ENCODE results near the gene ACR. TPM values are rescaled to one million over a fixed set of nuclear protein-coding genes. Genes with fewer than 3 reads are reported as not detected.

ACR gene
- total and polyA plus RNA-seq, 2 of the 4 experiments (the other 2 are of a cell fraction): not detected

DNA sequence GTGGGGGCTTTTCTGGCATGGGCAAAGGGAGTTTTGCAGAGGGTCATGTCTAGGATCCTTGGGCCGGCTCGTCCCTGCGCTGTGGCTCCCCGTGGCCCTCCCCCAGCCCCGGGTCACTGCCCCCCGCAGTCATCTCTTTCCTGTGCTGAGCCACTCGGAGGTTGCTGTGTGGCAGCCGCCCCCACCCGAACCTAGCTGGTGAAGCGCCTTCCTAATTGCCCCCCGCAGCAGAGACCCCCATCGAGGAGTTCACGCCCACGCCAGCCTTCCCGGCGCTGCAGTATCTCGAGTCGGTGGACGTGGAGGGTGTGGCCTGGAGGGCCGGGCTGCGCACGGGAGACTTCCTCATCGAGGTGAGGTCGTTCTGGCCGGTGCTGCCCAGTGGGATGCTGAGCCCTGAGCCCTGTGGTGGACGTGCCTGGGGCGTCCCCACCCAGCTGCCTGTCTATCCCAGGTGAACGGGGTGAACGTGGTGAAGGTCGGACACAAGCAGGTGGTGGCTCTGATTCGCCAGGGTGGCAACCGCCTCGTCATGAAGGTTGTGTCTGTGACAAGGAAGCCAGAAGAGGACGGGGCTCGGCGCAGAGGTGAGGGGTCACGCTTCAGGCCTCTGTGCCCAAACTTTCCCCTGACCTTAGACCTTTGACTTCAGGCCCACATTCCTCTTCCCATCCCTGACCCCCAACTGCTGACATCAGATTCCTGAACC, 33.3 kb upstream of the ACR start:
- H3K4me3 ChIP-seq (ENCODE audit: insufficient read depth, low read depth, low read length): no peak overlapping the region
- BruUV-seq (replicated peaks): no TSS peak
- H2AK9ac ChIP-seq (replicated peaks; ENCODE audit: low read depth, low read length, poor library complexity): peak overlapping the region; percentile 65
- no peaks in the 10 kb centered on the region for H3K9me3 ChIP-seq (ENCODE audit: control insufficient read depth, insufficient read depth, low read length)
- H3K23ac ChIP-seq (ENCODE audit: low read depth, low read length): no peak overlapping the region
- no peak overlapping the region for H2BK20ac ChIP-seq (ENCODE audit: low read depth, low read length)
- H2AFZ ChIP-seq (replicated peaks; ENCODE audit: low read length, poor library complexity): peak overlapping the region; percentile 78
- 89% methylated on average over 24 of the region's 37 CpGs; no CpG with 5 or more reads in 1 of the 2 experiments for WGBS, 2 experiments (ENCODE audit: extremely low coverage in 2 of 2, insufficient read length in 1 of 2)
- H3K9ac ChIP-seq (ENCODE audit: low read depth, low read length): no peak overlapping the region
- peaks cover 4% of the 10 kb centered on the region; the same call in 1 of the 2 replicates for H3K4me1 ChIP-seq (ENCODE audit: control insufficient read depth, insufficient read depth, low read length)
- no peak overlapping the region for H4K8ac ChIP-seq (ENCODE audit: low read depth in 2 of 2, low read length in 2 of 2)
- no peaks in the 10 kb centered on the region for H3K27me3 ChIP-seq (ENCODE audit: control insufficient read depth, insufficient read depth, low read length)
- DNase-seq: no peak
- H4K91ac ChIP-seq (ENCODE audit: insufficient read depth, low read depth, low read length): no peak overlapping the region
- in situ Hi-C loops (cut with MboI; ENCODE audit: low sequenced_read_pairs): no loop called here
- H3K4ac ChIP-seq (ENCODE audit: low read depth, low read length): no peak overlapping the region
- H3K27ac ChIP-seq (ENCODE audit: insufficient read depth, low read length): no peak overlapping the region
- peaks cover 2% of the 10 kb centered on the region; the same call in 1 of the 2 replicates for H3K36me3 ChIP-seq (ENCODE audit: control insufficient read depth, insufficient read depth, low read length)
- peak overlapping the region; percentile 30; the same call in 1 of the 2 replicates for H2AK5ac ChIP-seq (ENCODE audit: low read depth, low read length)
- no peak overlapping the region for H2BK120ac ChIP-seq (ENCODE audit: low read depth, low read length)
- POLR2A ChIA-PET (ENCODE audit: unreplicated experiment): no interaction called here
- no peak overlapping the region for H3K14ac ChIP-seq (replicated peaks; ENCODE audit: low read depth, low read length)
- H4K5ac ChIP-seq (ENCODE audit: low read depth, low read length): no peak overlapping the region
- peaks cover 15% of the 10 kb centered on the region for H4K20me1 ChIP-seq (ENCODE audit: insufficient read depth, low read length)
- CTCF ChIA-PET: no interaction called here
- peaks cover 4 to 8% of the 10 kb centered on the region in 2 experiments; a peak in 2 of 4 replicates for H3K79me1 ChIP-seq (ENCODE audit: low read depth in 1 of 2, low read length in 2 of 2)
- no peak overlapping the region for H2BK5ac ChIP-seq (ENCODE audit: low read depth, low read length, poor library complexity, severe bottlenecking)
- H3K56ac ChIP-seq (ENCODE audit: extremely low read depth, insufficient read depth, low read length): no peak overlapping the region
- H3K18ac ChIP-seq (ENCODE audit: low read depth, low read length): no peak overlapping the region
- H3K9me1 ChIP-seq (ENCODE audit: insufficient read depth, low read length): peaks cover 7% of the 10 kb centered on the region; the same call in 1 of the 2 replicates
- dilution Hi-C loops (cut with HindIII; ENCODE audit: low sequenced_read_pairs, unreplicated experiment): no loop called here
- intact Hi-C loops (cut with micrococcal nuclease): no loop called here
- H2BK15ac ChIP-seq (ENCODE audit: low read depth, low read length): no peak overlapping the region
- no peak overlapping the region; the same call in 1 of the 2 replicates for H3K4me2 ChIP-seq (ENCODE audit: low read depth, low read length)
- ATAC-seq (ENCODE audit: low read depth): no peak
- TF ChIP-seq FOS (IDR thresholded peaks at IDR 0.05; ENCODE audit: low read depth, low read length) (no peak), NFE2L2 (IDR thresholded peaks at IDR 0.05; ENCODE audit: low read depth, low read length) (no peak), SMC3 (IDR thresholded peaks at IDR 0.05; ENCODE audit: low read depth, low read length) (no peak), RCOR1 (IDR thresholded peaks at IDR 0.05; ENCODE audit: insufficient replicate concordance, low read length) (no peak), MXI1 (IDR thresholded peaks at IDR 0.05; ENCODE audit: borderline replicate concordance, low read depth, low read length) (no peak)

All from IMR-90 (cell line).